Small intestine (tissue), 7 donors: ENCODE data around the gene FCN1. TPM values are rescaled to one million over a fixed set of nuclear protein-coding genes. Genes with fewer than 3 reads are reported as not detected.

Source experiments
- DNase-seq, 2 donors: peaks; one replicate each; pipeline versions ENCODE4 v3.0.0 to v3.0.0-alpha.2; 2013
- FAIRE-seq: peaks from 2 replicates; lab custom pipeline; 2012; peaks lifted over from hg19 to GRCh38; lab: Jason Lieb, UNC
- H3K27ac ChIP-seq, 3 donors: one replicate each; pipeline ENCODE4 v1.5.1; 2013; ENCODE audit warnings: low read length in 2 of 3, mild to moderate bottlenecking in 2 of 3, control low read depth in 1 of 3, inconsistent platforms in 1 of 3, low read depth in 1 of 3, moderate library complexity in 1 of 3
- H3K27me3 ChIP-seq, 3 donors: one replicate each; pipeline ENCODE4 v1.6.1; 2013; ENCODE audit warnings: low read length in 3 of 3, inconsistent platforms in 1 of 3; ENCODE audit not compliant: control insufficient read depth in 3 of 3, insufficient read depth in 3 of 3
- H3K36me3 ChIP-seq, 3 donors: one replicate each; pipeline ENCODE4 v1.6.1; 2013; ENCODE audit warnings: low read length in 3 of 3, inconsistent platforms in 1 of 3, low read depth in 1 of 3, mild to moderate bottlenecking in 1 of 3, moderate library complexity in 1 of 3; ENCODE audit not compliant: control insufficient read depth in 3 of 3, insufficient read depth in 2 of 3
- H3K4me1 ChIP-seq, 3 donors: one replicate each; pipeline ENCODE4 v1.6.1; 2013; ENCODE audit warnings: low read length in 2 of 3, inconsistent platforms in 1 of 3, low read depth in 1 of 3, mild to moderate bottlenecking in 1 of 3, moderate library complexity in 1 of 3; ENCODE audit not compliant: control insufficient read depth in 3 of 3, insufficient read depth in 2 of 3
- H3K4me3 ChIP-seq, 3 donors: one replicate each; pipeline ENCODE4 v1.5.1; 2013; ENCODE audit warnings: low read length in 3 of 3, control low read depth in 1 of 3, inconsistent platforms in 1 of 3, low read depth in 1 of 3, mild to moderate bottlenecking in 1 of 3, moderate library complexity in 1 of 3
- H3K9me3 ChIP-seq, 2 donors: one replicate each; pipeline ENCODE4 v1.6.1; 2013; ENCODE audit warnings: low read depth in 1 of 2, low read length in 1 of 2; ENCODE audit not compliant: control insufficient read depth in 2 of 2, insufficient read depth in 1 of 2
- WGBS, 3 donors: extraction: QIAGEN DNeasy Blood & Tissue Kit; methylation state at CpG; one replicate each; pipeline ENCODE4 v1.1.7; 2013; 5-methylcytosine and 5-hydroxymethylcytosine counted together
- polyA plus RNA-seq, 4 donors: library from polyadenylated mRNA; stranded (reverse) in 3 of 4; unstranded in 1 of 4; fragments of 200-250 nt in 3 of 4; fragments of 120-200 nt in 1 of 4; gene quantifications; one replicate each; pipeline versions ENCODE4 v1.2.1 to v1.2.3, GENCODE V29; 2013
- donor health status: healthy with polysubstance abuse.
- donor health status: control.
- donor health status: control.
- donor health status: Bipolar disorder and iron deficiency.
- donor health status: healthy.

The FCN1 gene
- polyA plus RNA-seq, 4 donors = 0.94 to 1.1 TPM; not detected in 2

DNA sequence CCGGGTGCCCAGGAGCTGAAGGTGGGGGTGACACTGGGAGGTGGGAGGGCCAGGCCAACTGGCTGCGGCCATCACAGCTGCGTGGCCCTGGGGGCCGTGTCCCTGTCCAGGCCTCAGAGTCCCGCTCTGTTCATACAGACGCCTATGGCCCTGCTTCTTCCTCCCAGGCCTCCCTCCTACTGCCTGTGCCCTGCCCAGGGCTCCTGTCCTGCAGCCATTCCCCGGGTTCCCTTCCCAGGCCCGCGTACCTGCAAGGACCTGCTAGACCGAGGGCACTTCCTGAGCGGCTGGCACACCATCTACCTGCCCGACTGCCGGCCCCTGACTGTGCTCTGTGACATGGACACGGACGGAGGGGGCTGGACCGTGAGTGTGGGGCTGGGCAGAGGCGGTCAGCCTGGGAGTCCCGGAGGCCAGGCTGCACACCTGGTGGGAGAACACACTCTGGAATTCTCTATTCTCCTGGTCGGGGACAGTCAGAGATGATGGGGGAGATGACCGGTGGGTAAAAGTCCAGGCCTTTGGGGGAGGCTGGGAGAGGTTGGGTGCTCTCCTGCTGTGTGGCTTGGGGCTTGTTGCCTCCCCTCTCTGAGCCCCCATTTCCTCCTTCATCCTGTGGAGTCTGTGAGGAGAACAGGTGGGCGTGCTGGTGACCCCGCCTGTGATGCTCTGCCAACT, 32.6 kb downstream of the FCN1 start:
- Histone ChIP-seq H3K27me3 (peaks cover 0 to 3% (median 0%) of the 10 kb centered on the region in 3 donors), H3K27ac (no peak overlapping the region), H3K4me1 (no peaks in the 10 kb centered on the region), H3K4me3 (no peak overlapping the region), H3K9me3 (no peaks in the 10 kb centered on the region), H3K36me3 (no peaks in the 10 kb centered on the region)
- WGBS, 3 donors = 77 to 89% (median 89%) methylated on average over 18 to 22 of the region's 22 CpGs
- no peak for FAIRE-seq
- no peak for DNase-seq

DNA sequence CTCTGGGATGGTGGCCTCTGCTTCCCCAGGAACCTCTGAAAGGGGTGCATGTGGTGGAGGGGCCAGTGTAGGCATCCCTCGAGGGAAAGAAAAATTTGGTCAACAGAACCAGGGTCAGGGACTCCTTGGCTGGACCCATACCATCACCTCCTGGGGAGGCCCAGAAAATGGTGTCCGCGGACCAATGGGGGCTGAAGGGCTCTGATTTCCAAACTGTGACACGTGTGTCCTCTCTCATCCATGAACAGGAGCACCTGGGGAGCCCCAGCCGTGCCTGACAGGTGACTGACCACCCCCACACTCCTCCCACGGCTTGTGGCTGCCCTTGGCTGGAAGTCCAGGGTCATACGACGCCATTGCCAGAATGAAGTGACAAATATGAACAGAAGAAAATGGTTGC, 33.2 kb downstream of the FCN1 start:
- no peaks in the 10 kb centered on the region for H3K9me3 ChIP-seq
- peaks cover 0 to 3% (median 0%) of the 10 kb centered on the region in 3 donors for H3K27me3 ChIP-seq
- FAIRE-seq (no peak), DNase-seq (no peak)
- no peak overlapping the region for H3K27ac ChIP-seq
- no peaks in the 10 kb centered on the region for H3K4me1 ChIP-seq
- WGBS, 3 donors = 66 to 82% (median 66%) methylated on average over 8 of the region's 8 CpGs
- H3K4me3 ChIP-seq = no peak overlapping the region
- H3K36me3 ChIP-seq = no peaks in the 10 kb centered on the region

GRCh38 chr9:134883040-134883782, 34.5 kb downstream of the FCN1 start:
- 74 to 89% (median 76%) methylated on average over 18 of the region's 18 CpGs for WGBS, 3 donors
- Histone ChIP-seq H3K36me3 (no peaks in the 10 kb centered on the region), H3K9me3 (no peaks in the 10 kb centered on the region), H3K4me3 (no peak overlapping the region), H3K4me1 (no peaks in the 10 kb centered on the region), H3K27me3 (peaks cover 0 to 3% (median 0%) of the 10 kb centered on the region in 3 donors), H3K27ac (no peak overlapping the region)
- DNase-seq (no peak), FAIRE-seq (no peak)

GRCh38 chr9:134882204-134882785, 35.4 kb downstream of the FCN1 start:
- DNase-seq (no peak), FAIRE-seq (no peak)
- Histone ChIP-seq H3K27ac (no peak overlapping the region), H3K36me3 (no peaks in the 10 kb centered on the region), H3K9me3 (no peaks in the 10 kb centered on the region), H3K4me3 (no peak overlapping the region), H3K4me1 (no peaks in the 10 kb centered on the region), H3K27me3 (peaks cover 0 to 3% (median 0%) of the 10 kb centered on the region in 3 donors)
- WGBS, 3 donors = 62 to 92% (median 69%) methylated on average over 3 of the region's 3 CpGs

GRCh38 chr9:134881313-134881670, 36.4 kb downstream of the FCN1 start:
- no peak for DNase-seq
- no peak overlapping the region for H3K4me3 ChIP-seq
- WGBS, 3 donors = 87 to 93% (median 89%) methylated on average over 13 of the region's 13 CpGs
- no peaks in the 10 kb centered on the region for H3K9me3 ChIP-seq
- no peaks in the 10 kb centered on the region for H3K4me1 ChIP-seq
- no peak overlapping the region for H3K27ac ChIP-seq
- H3K27me3 ChIP-seq = no peaks in the 10 kb centered on the region
- no peaks in the 10 kb centered on the region for H3K36me3 ChIP-seq
- FAIRE-seq = no peak

- Histone ChIP-seq H3K36me3 (no peaks in the 10 kb centered on the region), H3K4me3 (no peak within 1 kb of the TSS), H3K27me3 (no peaks in the 10 kb centered on the region), H3K27ac (no peak within 1 kb of the TSS), H3K4me1 (no peaks in the 10 kb centered on the region), H3K9me3 (no peaks in the 10 kb centered on the region)
- DNase-seq (no peak), FAIRE-seq (no peak)
- WGBS, 3 donors = 66 to 70% (median 68%) methylated on average over 25 of the region's 25 CpGs
Measured at GRCh38 chr9:134880484-134881312, 37.0 kb downstream of the FCN1 start, which contains the start of gene FCN2. Gene FCN2 (plus strand): TSS chr9:134880810. CDS start chr9:134880822, 12 bp downstream.

GRCh38 chr9:134879664-134880483, 37.8 kb downstream of the FCN1 start:
- no peak overlapping the region for H3K4me3 ChIP-seq
- WGBS, 3 donors = 83 to 89% (median 87%) methylated on average over 13 of the region's 13 CpGs
- no peaks in the 10 kb centered on the region for H3K27me3 ChIP-seq
- H3K27ac ChIP-seq = no peak overlapping the region
- H3K4me1 ChIP-seq = no peaks in the 10 kb centered on the region
- DNase-seq (no peak), FAIRE-seq (no peak)
- H3K36me3 ChIP-seq = no peaks in the 10 kb centered on the region
- no peaks in the 10 kb centered on the region for H3K9me3 ChIP-seq
